ENCODE measurements around the gene ST7.
"Not testable (repeated sequence)": the region's sequence is repeated elsewhere in the genome, so short reads cannot be mapped to it uniquely, and the experiment has no call there.

ST7 gene

GRCh38 chr7:117243390-117243789, 290.1 kb downstream of the ST7 start:
- no peak for DNase-seq

GRCh38 chr7:117245703-117246102, 292.4 kb downstream of the ST7 start:
- DNase-seq, result not testable (repeated sequence)

- DNase-seq, result peak; percentile 40
These were observed 294.5 kb downstream of the ST7 start for GRCh38 chr7:117247809-117248208.

- no peak for DNase-seq
These were observed 295.5 kb downstream of the ST7 start for GRCh38 chr7:117248829-117249228.

GRCh38 chr7:117249696-117250095, 296.4 kb downstream of the ST7 start:
- no peak for DNase-seq

- DNase-seq, result no peak
These were observed 296.9 kb downstream of the ST7 start for GRCh38 chr7:117250245-117250644.

- DNase-seq, result no peak
These were observed 297.5 kb downstream of the ST7 start for GRCh38 chr7:117250801-117251200.

- DNase-seq, result peak; percentile 7
These were observed 298.4 kb downstream of the ST7 start for GRCh38 chr7:117251687-117252086.

GRCh38 chr7:117259615-117260014, 306.3 kb downstream of the ST7 start:
- no peak for DNase-seq

- no peak for DNase-seq
These were observed 309.2 kb downstream of the ST7 start for GRCh38 chr7:117262546-117262945.

GRCh38 chr7:117264716-117265115, 311.4 kb downstream of the ST7 start:
- DNase-seq, result no peak

GRCh38 chr7:117269417-117269816, 316.1 kb downstream of the ST7 start:
- peak; percentile 83 for DNase-seq

- DNase-seq, result peak; percentile 42
These were observed 316.6 kb downstream of the ST7 start for GRCh38 chr7:117269886-117270285.

GRCh38 chr7:117270371-117270770, 317.1 kb downstream of the ST7 start:
- no peak for DNase-seq

- no peak for DNase-seq
These were observed 318.3 kb downstream of the ST7 start for GRCh38 chr7:117271566-117271965.

GRCh38 chr7:117272017-117272759, 318.9 kb downstream of the ST7 start:
- DNase-seq, result no peak

- no peak for DNase-seq
These were observed 320.0 kb downstream of the ST7 start for GRCh38 chr7:117273325-117273724.

- DNase-seq, result no peak
These were observed 320.5 kb downstream of the ST7 start for GRCh38 chr7:117273814-117274225.

- DNase-seq, result no peak
These were observed 321.6 kb downstream of the ST7 start for GRCh38 chr7:117274951-117275350.

GRCh38 chr7:117277576-117277975, 324.3 kb downstream of the ST7 start:
- no peak for DNase-seq

GRCh38 chr7:117278040-117278439, 324.7 kb downstream of the ST7 start:
- DNase-seq, result no peak

- DNase-seq, result no peak
These were observed 325.9 kb downstream of the ST7 start for GRCh38 chr7:117279203-117279602.

Measured in kidney glomerular epithelial cell (primary cell).